Measurements from ENCODE around the gene ZBTB46.

ZBTB46 gene

GRCh38 chr20:63694584-63695423, 136.3 kb downstream of the ZBTB46 start:
- no peak overlapping the region for H3K4me3 ChIP-seq (ENCODE audit: low read depth, low read length)
- DNase-seq (ENCODE audit: low read depth): no peak
- TF ChIP-seq, protein P1, sequence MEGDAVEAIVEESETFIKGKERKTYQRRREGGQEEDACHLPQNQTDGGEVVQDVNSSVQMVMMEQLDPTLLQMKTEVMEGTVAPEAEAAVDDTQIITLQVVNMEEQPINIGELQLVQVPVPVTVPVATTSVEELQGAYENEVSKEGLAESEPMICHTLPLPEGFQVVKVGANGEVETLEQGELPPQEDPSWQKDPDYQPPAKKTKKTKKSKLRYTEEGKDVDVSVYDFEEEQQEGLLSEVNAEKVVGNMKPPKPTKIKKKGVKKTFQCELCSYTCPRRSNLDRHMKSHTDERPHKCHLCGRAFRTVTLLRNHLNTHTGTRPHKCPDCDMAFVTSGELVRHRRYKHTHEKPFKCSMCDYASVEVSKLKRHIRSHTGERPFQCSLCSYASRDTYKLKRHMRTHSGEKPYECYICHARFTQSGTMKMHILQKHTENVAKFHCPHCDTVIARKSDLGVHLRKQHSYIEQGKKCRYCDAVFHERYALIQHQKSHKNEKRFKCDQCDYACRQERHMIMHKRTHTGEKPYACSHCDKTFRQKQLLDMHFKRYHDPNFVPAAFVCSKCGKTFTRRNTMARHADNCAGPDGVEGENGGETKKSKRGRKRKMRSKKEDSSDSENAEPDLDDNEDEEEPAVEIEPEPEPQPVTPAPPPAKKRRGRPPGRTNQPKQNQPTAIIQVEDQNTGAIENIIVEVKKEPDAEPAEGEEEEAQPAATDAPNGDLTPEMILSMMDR (IDR thresholded peaks at IDR 0.05; ENCODE audit: low read depth, low read length, missing control alignments): no peak

DNA sequence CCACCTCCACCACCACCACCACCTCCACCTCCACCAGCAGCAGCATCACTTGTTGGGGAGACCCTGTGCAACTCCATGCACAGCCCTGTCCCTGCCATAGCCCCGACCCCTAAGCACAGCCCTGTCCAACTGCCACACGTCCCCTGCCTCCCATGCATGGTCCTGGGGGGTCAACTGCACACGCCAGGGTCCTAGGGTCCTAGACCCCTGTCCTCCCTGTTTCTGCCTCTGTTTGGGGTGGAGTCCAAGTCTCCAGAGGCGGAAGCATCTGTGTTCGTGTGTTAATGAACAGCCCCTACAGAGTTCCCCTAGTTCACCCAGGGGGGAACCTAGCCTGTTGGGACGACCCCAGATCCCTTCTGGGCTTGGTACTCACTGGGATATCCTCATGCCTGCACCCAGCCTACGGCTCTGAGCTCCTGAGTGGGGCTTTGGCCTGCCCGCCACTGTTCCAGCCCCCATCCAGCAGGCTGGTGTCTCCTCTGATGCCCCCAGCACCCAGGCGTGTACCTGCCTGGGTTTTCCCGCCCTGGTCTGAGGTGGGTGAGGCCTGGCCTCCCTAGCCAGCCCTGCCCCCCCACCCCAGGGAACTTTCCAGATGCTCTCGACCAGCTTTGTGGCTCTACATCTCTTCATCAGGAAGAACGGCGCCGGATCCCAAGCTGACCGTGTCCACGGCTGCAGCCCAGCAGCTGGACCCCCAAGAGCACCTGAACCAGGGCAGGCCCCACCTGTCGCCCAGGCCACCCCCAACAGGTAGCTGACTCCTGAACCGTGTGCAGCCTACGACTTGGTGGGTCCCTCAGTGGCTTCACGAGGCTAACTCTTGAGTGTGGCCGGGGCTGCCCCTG, 137.1 kb downstream of the ZBTB46 start:
- TF ChIP-seq, protein P1 (IDR thresholded peaks at IDR 0.05; ENCODE audit: low read depth, low read length, missing control alignments): no peak
- no peak overlapping the region for H3K4me3 ChIP-seq (ENCODE audit: low read depth, low read length)
- DNase-seq (ENCODE audit: low read depth): no peak

All from GM12864 (cell line).